MCF 10A (cell line): ENCODE data around the gene LY6G5C. TPM values are rescaled to one million over a fixed set of nuclear protein-coding genes. Genes with fewer than 3 reads are reported as not detected.

Source experiments
- BruUV-seq: library from RNA; stranded (reverse); fragments of 400-500 nt; replicated peaks from 2 replicates; lab custom pipeline; 2021; lab: Mats Ljungman, UMichigan
- CTCF ChIA-PET: fragments of 300-600 bp; sonication (Branson Sonifier 250); formaldehyde crosslinking; extraction: SDS; loops from one replicate; lab custom pipeline; 2021; ENCODE audit warnings: antibody characterized with exemption, inconsistent platforms; lab: Yijun Ruan, JAX
- POLR2A ChIA-PET: fragments of 300-600, 350-650 bp; sonication (Branson Sonifier 250); formaldehyde crosslinking; extraction: SDS; loops from one replicate; lab custom pipeline; 2020; ENCODE audit warnings: antibody characterized with exemption, inconsistent platforms; lab: Yijun Ruan, JAX
- DNase-seq: peaks from one replicate; pipeline ENCODE4 v3.0.0-alpha.2; 2018; ENCODE audit not compliant: unreplicated experiment
- H3K27ac Mint-ChIP-seq: one replicate; pipeline ENCODE4 v1.8.0; 2022; ENCODE audit warnings: mild to moderate bottlenecking, low read depth, mixed read lengths; ENCODE audit not compliant: unreplicated experiment
- H3K27me3 Mint-ChIP-seq: one replicate; pipeline ENCODE4 v1.8.0; 2022; ENCODE audit warnings: mixed read lengths; ENCODE audit not compliant: insufficient read depth, unreplicated experiment
- H3K36me3 Mint-ChIP-seq: one replicate; pipeline ENCODE4 v1.8.0; 2022; ENCODE audit warnings: mild to moderate bottlenecking, moderate library complexity, mixed read lengths; ENCODE audit not compliant: insufficient read depth, unreplicated experiment
- H3K4me1 Mint-ChIP-seq: one replicate; pipeline ENCODE4 v1.8.0; 2022; ENCODE audit warnings: mixed read lengths; ENCODE audit not compliant: insufficient read depth, unreplicated experiment
- H3K4me3 Mint-ChIP-seq: one replicate; pipeline ENCODE4 v1.8.0; 2022; ENCODE audit warnings: mild to moderate bottlenecking, moderate library complexity, mixed read lengths; ENCODE audit not compliant: unreplicated experiment
- H3K9me3 Mint-ChIP-seq: one replicate; pipeline ENCODE4 v1.8.0; 2022; ENCODE audit warnings: mixed read lengths; ENCODE audit not compliant: unreplicated experiment
- CTCF ChIP-seq: fragments of 200-600 bp; IDR thresholded peaks from one replicate; pipeline ENCODE4 v1.8.0; 2022; ENCODE audit warnings: antibody characterized with exemption, mild to moderate bottlenecking; ENCODE audit not compliant: unreplicated experiment
- intact Hi-C: fragments of 100-400 bp; cut with micrococcal nuclease; formaldehyde crosslinking; loops from 2 replicates; pipeline ENCODE4 v1.14.1; 2022
- total RNA-seq: library from RNA; stranded (reverse); gene quantifications from 2 replicates; pipeline ENCODE4 v1.2.3, GENCODE V29; 2022

LY6G5C gene
- total RNA-seq, 1 experiment from 2014 or later = 1.4 TPM

- Mint-ChIP-seq H3K4me1 (peaks cover 11% of the 10 kb centered on the region), H3K9me3 (no peaks in the 10 kb centered on the region), H3K36me3 (no peaks in the 10 kb centered on the region), H3K27ac (no peak overlapping the region), H3K4me3 (no peak overlapping the region), H3K27me3 (no peaks in the 10 kb centered on the region)
- no peak for TF ChIP-seq CTCF
- no peak for DNase-seq
- BruUV-seq = no TSS peak
- ChIA-PET POLR2A (no interaction called here), CTCF (no interaction called here)
- intact Hi-C loops = no loop called here
Observed at GRCh38 chr6:31718265-31718664, 37.4 kb upstream of the LY6G5C start.

- Mint-ChIP-seq H3K27me3 (no peaks in the 10 kb centered on the region), H3K36me3 (no peaks in the 10 kb centered on the region), H3K4me3 (no peak overlapping the region), H3K27ac (no peak overlapping the region), H3K4me1 (peaks cover 11% of the 10 kb centered on the region), H3K9me3 (no peaks in the 10 kb centered on the region)
- DNase-seq = peak; percentile 30
- TF ChIP-seq CTCF = no peak
- intact Hi-C loops = no loop called here
- ChIA-PET CTCF (interaction anchor here (0.6 to 1.3 kb wide), 2 partner anchors 10 to 103 kb away, joined by 3 to 5 read pairs; no protein-coding TSS in a partner anchor), POLR2A (no interaction called here)
- BruUV-seq = no TSS peak
Observed at GRCh38 chr6:31717499-31718222, 36.8 kb upstream of the LY6G5C start.

GRCh38 chr6:31715022-31715958 lies 34.4 kb upstream of the LY6G5C start, which contains the start of gene LY6G6D:
LY6G6D (plus strand) TSS chr6:31715348; CDS start chr6:31715356, 8 bp downstream.
- ChIA-PET POLR2A (interaction anchor here (0.7 to 2.1 kb wide), 4 partner anchors 12 to 19 kb away, joined by 3 to 8 read pairs (median 4); partner anchors contain the start of genes ABHD16A and DDAH2), CTCF (interaction anchor here (0.7 to 1.2 kb wide), 4 partner anchors 12 to 55 kb away, joined by 3 to 4 read pairs (median 3); partner anchors contain the start of gene ABHD16A)
- no peak for TF ChIP-seq CTCF
- no peak for DNase-seq
- intact Hi-C loops = no loop called here
- Mint-ChIP-seq H3K9me3 (no peaks in the 10 kb centered on the region), H3K27me3 (no peaks in the 10 kb centered on the region), H3K4me3 (no peak within 1 kb of the TSS), H3K4me1 (peaks cover 15% of the 10 kb centered on the region), H3K27ac (no peak within 1 kb of the TSS), H3K36me3 (no peaks in the 10 kb centered on the region)
- BruUV-seq = no TSS peak
